Endothelial cell (in vitro differentiated cells): ENCODE results near the gene TRIM56. TPM values are rescaled to one million over a fixed set of nuclear protein-coding genes. Genes with fewer than 3 reads are reported as not detected.
"Not testable (repeated sequence)": the region's sequence is repeated elsewhere in the genome, so short reads cannot be mapped to it uniquely, and the experiment has no call there.

Experiments
- DNase-seq: peaks from one replicate; pipeline ENCODE4 v3.0.0; 2021; ENCODE audit warnings: low spot score
- H3K27ac Mint-ChIP-seq: one replicate; pipeline ENCODE4 v1.8.0; 2021; ENCODE audit warnings: mixed read lengths, inconsistent platforms; ENCODE audit not compliant: unreplicated experiment
- H3K27me3 Mint-ChIP-seq: one replicate; pipeline ENCODE4 v1.8.0; 2021; ENCODE audit warnings: mild to moderate bottlenecking, moderate library complexity, mixed read lengths, inconsistent platforms; ENCODE audit not compliant: unreplicated experiment
- H3K36me3 Mint-ChIP-seq: one replicate; pipeline ENCODE4 v1.8.0; 2021; ENCODE audit warnings: mild to moderate bottlenecking, low read depth, mixed read lengths, inconsistent platforms; ENCODE audit not compliant: unreplicated experiment
- H3K4me1 Mint-ChIP-seq: one replicate; pipeline ENCODE4 v1.8.0; 2021; ENCODE audit warnings: mild to moderate bottlenecking, mixed read lengths, inconsistent platforms; ENCODE audit not compliant: unreplicated experiment
- H3K4me3 Mint-ChIP-seq: one replicate; pipeline ENCODE4 v1.8.0; 2021; ENCODE audit warnings: mild to moderate bottlenecking, mixed read lengths, inconsistent platforms; ENCODE audit not compliant: unreplicated experiment
- H3K9me3 Mint-ChIP-seq: one replicate; pipeline ENCODE4 v1.8.0; 2021; ENCODE audit warnings: mixed read lengths, inconsistent platforms; ENCODE audit not compliant: unreplicated experiment
- total RNA-seq: library from RNA; stranded (reverse); fragmentation: NEBNext Ultra II Directional; extraction: Animal tissue kit (Norgen Biotek cat#: 25700); gene quantifications from one replicate; pipeline ENCODE4 v1.2.1, GENCODE V29; 2021; ENCODE audit not compliant: unreplicated experiment
- TF ChIP-seq, protein P1 (sequence below): fragments of 200-600 bp; sonication (generic); IDR thresholded peaks from one replicate; pipeline ENCODE4 v1.5.0; 2021; ENCODE audit warnings: antibody characterized with exemption; ENCODE audit not compliant: unreplicated experiment

TRIM56 gene
- total RNA-seq, 1 donor from 2014 or later, result 5.3 TPM

DNA sequence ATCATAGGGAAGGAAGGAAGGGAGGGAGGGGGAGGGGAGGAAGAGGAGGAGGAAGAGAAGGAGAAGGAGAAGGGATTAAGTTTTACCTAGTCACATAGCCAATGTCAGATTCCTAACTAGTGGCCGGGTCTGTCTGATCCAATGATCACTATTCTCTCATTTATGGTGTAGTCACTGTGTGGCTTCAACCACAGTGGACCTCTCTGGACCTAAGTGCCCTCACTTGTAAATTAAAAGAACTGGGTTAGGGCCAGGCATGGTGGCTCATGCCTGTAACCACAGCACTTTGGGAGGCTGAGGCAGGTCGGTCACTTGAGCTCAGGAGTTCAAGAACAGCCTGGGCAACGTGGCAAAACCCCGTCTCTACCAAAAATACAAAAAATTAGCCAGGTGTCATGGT, 35.0 kb downstream of the TRIM56 start:
- Mint-ChIP-seq H3K27ac (no peak overlapping the region), H3K27me3 (peaks cover 10% of the 10 kb centered on the region), H3K4me1 (peaks cover 16% of the 10 kb centered on the region), H3K9me3 (no peaks in the 10 kb centered on the region), H3K36me3 (no peaks in the 10 kb centered on the region), H3K4me3 (no peak overlapping the region)
- TF ChIP-seq, protein P1, sequence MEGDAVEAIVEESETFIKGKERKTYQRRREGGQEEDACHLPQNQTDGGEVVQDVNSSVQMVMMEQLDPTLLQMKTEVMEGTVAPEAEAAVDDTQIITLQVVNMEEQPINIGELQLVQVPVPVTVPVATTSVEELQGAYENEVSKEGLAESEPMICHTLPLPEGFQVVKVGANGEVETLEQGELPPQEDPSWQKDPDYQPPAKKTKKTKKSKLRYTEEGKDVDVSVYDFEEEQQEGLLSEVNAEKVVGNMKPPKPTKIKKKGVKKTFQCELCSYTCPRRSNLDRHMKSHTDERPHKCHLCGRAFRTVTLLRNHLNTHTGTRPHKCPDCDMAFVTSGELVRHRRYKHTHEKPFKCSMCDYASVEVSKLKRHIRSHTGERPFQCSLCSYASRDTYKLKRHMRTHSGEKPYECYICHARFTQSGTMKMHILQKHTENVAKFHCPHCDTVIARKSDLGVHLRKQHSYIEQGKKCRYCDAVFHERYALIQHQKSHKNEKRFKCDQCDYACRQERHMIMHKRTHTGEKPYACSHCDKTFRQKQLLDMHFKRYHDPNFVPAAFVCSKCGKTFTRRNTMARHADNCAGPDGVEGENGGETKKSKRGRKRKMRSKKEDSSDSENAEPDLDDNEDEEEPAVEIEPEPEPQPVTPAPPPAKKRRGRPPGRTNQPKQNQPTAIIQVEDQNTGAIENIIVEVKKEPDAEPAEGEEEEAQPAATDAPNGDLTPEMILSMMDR, result no peak
- DNase-seq, result no peak

DNA sequence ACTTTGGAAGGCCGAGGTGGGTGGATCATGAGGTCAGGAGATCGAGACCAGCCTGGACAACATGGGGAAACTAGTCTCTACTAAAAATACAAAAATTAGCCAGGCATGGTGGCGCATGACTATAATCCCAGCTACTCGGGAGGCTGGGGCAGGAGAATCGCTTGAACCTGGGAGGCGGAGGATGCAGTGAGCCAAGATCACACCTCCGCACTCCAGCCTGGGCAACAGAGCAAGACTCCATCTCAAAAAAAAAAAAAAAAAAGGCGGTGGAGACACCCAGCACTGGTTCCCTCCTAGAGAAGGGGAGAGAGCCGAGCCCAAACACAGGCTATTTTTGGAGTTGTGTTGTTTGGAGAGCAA, 36.3 kb downstream of the TRIM56 start:
- not testable (repeated sequence) for H3K36me3 Mint-ChIP-seq, DNase-seq, H3K9me3 Mint-ChIP-seq, H3K4me3 Mint-ChIP-seq
- H3K4me1 Mint-ChIP-seq, result peaks cover 23% of the 10 kb centered on the region
- H3K27me3 Mint-ChIP-seq, result peaks cover 12% of the 10 kb centered on the region
- peak overlapping the region; percentile 83 for H3K27ac Mint-ChIP-seq

DNA sequence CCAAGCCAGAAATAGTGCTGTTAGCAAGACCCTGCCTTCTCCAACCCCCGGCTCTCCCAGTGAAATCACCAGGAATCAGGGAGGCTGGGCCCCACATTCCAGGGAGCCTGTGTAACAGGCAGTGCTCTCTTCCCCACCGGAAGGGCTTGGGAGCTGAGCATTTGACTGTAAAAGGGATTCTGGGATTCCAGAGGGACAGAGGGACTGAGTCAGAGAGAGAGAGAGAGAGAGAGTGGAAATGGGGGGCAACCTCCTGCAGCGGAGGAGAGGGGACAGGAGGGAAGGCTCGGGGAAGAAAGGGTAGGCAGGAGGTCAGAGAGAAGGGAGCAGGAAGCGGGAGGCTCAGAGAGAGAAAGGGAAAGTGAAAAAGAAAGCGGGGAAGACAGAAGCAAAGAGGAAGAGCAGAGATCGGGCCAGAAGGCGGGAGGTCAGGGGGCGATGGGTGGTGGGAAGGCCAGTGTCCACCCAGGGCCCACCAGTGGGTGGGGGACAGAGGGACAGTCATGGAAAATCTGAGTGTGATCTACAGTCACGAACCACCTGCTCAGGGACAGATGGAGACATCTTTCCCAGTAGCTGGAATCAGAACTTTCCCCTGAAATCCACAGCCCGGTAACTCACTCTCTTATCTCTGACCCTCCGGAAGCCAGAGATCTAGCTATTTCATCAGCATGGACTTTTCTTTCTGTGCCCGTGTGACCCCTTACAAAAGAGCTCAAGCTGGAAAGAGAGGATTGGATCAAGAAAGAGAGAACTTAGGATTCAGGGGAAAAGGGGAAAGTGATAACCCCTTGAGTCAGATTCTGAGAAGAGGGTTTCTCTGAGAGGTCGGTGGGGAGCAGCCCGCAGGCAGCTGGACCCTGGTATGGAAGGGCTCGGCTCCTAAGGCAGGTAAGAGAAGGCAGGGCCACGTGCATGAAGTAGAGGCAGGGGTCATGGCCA, 37.0 kb downstream of the TRIM56 start:
- H3K4me1 Mint-ChIP-seq, result peaks cover 30% of the 10 kb centered on the region
- peak overlapping the region; percentile 51 for H3K4me3 Mint-ChIP-seq
- DNase-seq, result peak; percentile 41
- H3K27ac Mint-ChIP-seq, result peak overlapping the region; percentile 83
- H3K9me3 Mint-ChIP-seq, result no peaks in the 10 kb centered on the region
- no peaks in the 10 kb centered on the region for H3K36me3 Mint-ChIP-seq
- H3K27me3 Mint-ChIP-seq, result peaks cover 12% of the 10 kb centered on the region
- TF ChIP-seq, protein P1, result no peak

DNA sequence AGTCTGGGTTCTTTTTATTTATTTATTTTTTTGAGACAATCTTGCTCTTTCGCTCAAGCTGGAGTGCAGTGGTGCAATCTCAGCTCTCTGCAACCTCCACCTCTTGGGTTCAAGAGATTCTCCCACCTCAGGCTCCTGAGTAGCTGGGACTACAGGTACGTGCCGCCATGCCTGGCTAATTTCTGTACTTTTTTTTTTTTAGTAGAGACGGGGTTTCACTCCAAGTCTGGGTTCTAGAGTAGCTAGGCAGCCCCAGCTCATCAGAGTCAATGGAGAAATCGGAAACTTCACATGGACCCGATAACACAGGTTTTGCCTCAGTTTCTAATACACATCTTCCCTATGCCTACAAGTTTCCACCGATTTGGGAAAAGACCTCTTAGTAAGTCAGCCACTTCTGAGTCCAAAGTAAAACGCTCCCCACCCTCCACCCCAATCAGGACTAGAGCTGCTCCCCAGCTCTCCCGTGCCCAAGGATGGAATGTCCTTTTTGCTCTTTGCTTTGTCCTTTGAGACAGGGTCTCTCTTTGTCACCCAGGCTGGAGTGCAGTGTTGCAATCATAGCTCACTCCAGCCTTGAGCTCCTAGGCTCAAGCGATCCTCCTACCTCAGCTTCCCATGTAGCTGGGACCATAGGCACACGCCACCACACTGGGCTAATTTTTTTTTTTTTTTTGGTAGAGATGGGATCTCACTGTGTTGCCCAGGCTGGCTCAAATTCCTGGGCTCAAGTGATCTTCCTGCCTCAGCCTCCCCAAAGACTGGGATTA, 37.8 kb downstream of the TRIM56 start:
- Mint-ChIP-seq H3K4me1 (peaks cover 31% of the 10 kb centered on the region), H3K27ac (peak overlapping the region; percentile 75), H3K9me3 (no peaks in the 10 kb centered on the region), H3K4me3 (peak overlapping the region; percentile 18), H3K27me3 (peaks cover 13% of the 10 kb centered on the region), H3K36me3 (no peaks in the 10 kb centered on the region)
- no peak for DNase-seq
- TF ChIP-seq, protein P1, result no peak

DNA sequence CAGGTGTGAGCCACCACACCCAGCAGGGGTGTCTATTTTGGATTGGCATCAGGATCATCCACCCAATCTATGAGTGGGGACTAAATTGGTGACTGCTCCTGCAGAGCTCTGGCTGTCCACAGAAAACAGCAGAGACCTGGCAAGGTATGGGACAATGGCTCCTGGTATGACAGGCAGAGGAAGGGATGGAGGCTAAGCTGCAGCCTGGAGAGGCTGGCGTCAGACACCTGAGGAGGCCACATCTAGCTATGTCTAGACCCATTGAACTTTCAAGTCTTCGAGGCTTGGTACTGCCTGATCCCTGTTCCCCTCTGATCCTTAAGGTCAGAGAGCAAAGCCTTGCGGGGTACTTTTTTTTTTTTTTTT, 38.4 kb downstream of the TRIM56 start:
- Mint-ChIP-seq H3K9me3 (no peaks in the 10 kb centered on the region), H3K27me3 (peaks cover 13% of the 10 kb centered on the region), H3K4me3 (no peak overlapping the region), H3K4me1 (peaks cover 31% of the 10 kb centered on the region), H3K36me3 (no peaks in the 10 kb centered on the region), H3K27ac (peak overlapping the region; percentile 24)
- no peak for DNase-seq
- TF ChIP-seq, protein P1, result no peak
